Aorta (tissue), 5 donors: ENCODE data around the gene CACNB3. TPM values are rescaled to one million over a fixed set of nuclear protein-coding genes. Genes with fewer than 3 reads are reported as not detected.
A peak's percentile ranks its signal among the peaks of the same experiment; 100 is the strongest.
"Not testable (repeated sequence)": the region's sequence is repeated elsewhere in the genome, so short reads cannot be mapped to it uniquely, and the experiment has no call there.

Experiments used
- ATAC-seq: fragments of 200-7000 bp; cut with Tn5 transposase; one replicate; pipeline ENCODE4 v1.9.1; 2022; ENCODE audit warnings: moderate library complexity; ENCODE audit not compliant: low FRiP score
- DNase-seq, 2 donors: peaks; one replicate each; pipeline ENCODE4 v3.0.0-alpha.2; 2020
- H3K27ac ChIP-seq, 2 donors: one replicate each; pipeline ENCODE4 v1.5.1; 2013; ENCODE audit warnings: low read length in 2 of 2, mild to moderate bottlenecking in 2 of 2, moderate library complexity in 2 of 2, control low read depth in 1 of 2, inconsistent platforms in 1 of 2, low read depth in 1 of 2
- H3K27me3 ChIP-seq, 2 donors: one replicate each; pipeline ENCODE4 v1.6.1; 2013; ENCODE audit warnings: control low read depth in 1 of 2, low read length in 1 of 2, mild to moderate bottlenecking in 1 of 2, moderate library complexity in 1 of 2; ENCODE audit not compliant: insufficient read depth in 2 of 2, control insufficient read depth in 1 of 2
- H3K36me3 ChIP-seq, 2 donors: one replicate each; pipeline ENCODE4 v1.6.1; 2013; ENCODE audit warnings: control low read depth in 1 of 2, low read length in 1 of 2, mild to moderate bottlenecking in 1 of 2; ENCODE audit not compliant: insufficient read depth in 2 of 2, control insufficient read depth in 1 of 2
- H3K4me1 ChIP-seq, 2 donors: one replicate each; pipeline ENCODE4 v1.6.1; 2013; ENCODE audit warnings: low read length in 2 of 2, control low read depth in 1 of 2, mild to moderate bottlenecking in 1 of 2, moderate library complexity in 1 of 2; ENCODE audit not compliant: insufficient read depth in 2 of 2, control insufficient read depth in 1 of 2
- H3K4me3 ChIP-seq, 2 donors: one replicate each; pipeline ENCODE4 v1.5.1; 2013; ENCODE audit warnings: low read length in 2 of 2, control low read depth in 1 of 2, mild to moderate bottlenecking in 1 of 2
- H3K9me3 ChIP-seq: one replicate; pipeline ENCODE4 v1.6.1; 2013; ENCODE audit warnings: mild to moderate bottlenecking, low read length; ENCODE audit not compliant: control insufficient read depth
- WGBS, 2 donors: extraction: QIAGEN DNeasy Blood & Tissue Kit; methylation state at CpG; one replicate each; pipeline ENCODE4 v1.1.7; 2013; 5-methylcytosine and 5-hydroxymethylcytosine counted together
- intact Hi-C, 2 donors: fragments of 100-400 bp; cut with DNase I; formaldehyde crosslinking; loops; one replicate each; pipeline versions ENCODE4 v1.14.2 to v1.15.0; 2022
- polyA plus RNA-seq, 2 donors: library from polyadenylated mRNA; stranded (reverse); fragments of 200-250 nt; gene quantifications; one replicate each; pipeline ENCODE4 v1.2.3, GENCODE V29; 2013
- total RNA-seq, 2 donors: library from RNA; stranded (reverse); fragmentation: NEBNext Ultra II Directional; extraction: Animal tissue kit (Norgen Biotek cat#: 25700); gene quantifications; one replicate each; pipeline ENCODE4 v1.2.1, GENCODE V29; 2021
- donor health status: healthy with polysubstance abuse.
- donor health status: Bipolar disorder and iron deficiency.
- donor health status: DM: no; HTN: no; CAD: no.
- donor health status: DM: no; HTN: no; CAD: no.
- donor health status: DM: yes; HTN: yes; CAD: no.

The CACNB3 gene
- total and polyA plus RNA-seq, 4 donors, result 7.3 to 39.3 (median 25.6) TPM

- no peaks in the 10 kb centered on the region for H3K4me1 ChIP-seq
- 75 to 80% methylated on average over 16 of the region's 16 CpGs for WGBS, 2 donors
- no peak overlapping the region for H3K27ac ChIP-seq
- DNase-seq (no peak), ATAC-seq (no peak)
- intact Hi-C loops, result no loop called here
- H3K9me3 ChIP-seq, result no peaks in the 10 kb centered on the region
- peaks cover 13 to 18% of the 10 kb centered on the region in 2 donors for H3K36me3 ChIP-seq
- H3K4me3 ChIP-seq, result no peak overlapping the region
- no peaks in the 10 kb centered on the region for H3K27me3 ChIP-seq
Observed at GRCh38 chr12:48828841-48829575, 10.7 kb downstream of the CACNB3 start.

GRCh38 chr12:48831257-48831656 is 13.0 kb downstream of the CACNB3 start:
- Histone ChIP-seq H3K4me1 (no peaks in the 10 kb centered on the region), H3K36me3 (peaks cover 13 to 21% of the 10 kb centered on the region in 2 donors), H3K9me3 (no peaks in the 10 kb centered on the region), H3K4me3 (no peak overlapping the region), H3K27ac (no peak overlapping the region), H3K27me3 (no peaks in the 10 kb centered on the region)
- no peak for ATAC-seq
- intact Hi-C loops, result no loop called here
- 78 to 84% methylated on average over 6 of the region's 6 CpGs for WGBS, 2 donors
- no peak for DNase-seq

- no peaks in the 10 kb centered on the region for H3K27me3 ChIP-seq
- H3K4me1 ChIP-seq, result no peaks in the 10 kb centered on the region
- no peak overlapping the region for H3K27ac ChIP-seq
- no peak overlapping the region for H3K4me3 ChIP-seq
- intact Hi-C loops, result no loop called here
- DNase-seq (no peak), ATAC-seq (no peak)
- 81 to 83% methylated on average over 12 of the region's 12 CpGs for WGBS, 2 donors
- no peaks in the 10 kb centered on the region for H3K9me3 ChIP-seq
- peaks cover 21 to 32% of the 10 kb centered on the region in 2 donors for H3K36me3 ChIP-seq
Observed at GRCh38 chr12:48832321-48833060, 14.2 kb downstream of the CACNB3 start.

- DNase-seq (no peak), ATAC-seq (no peak)
- H3K36me3 ChIP-seq, result peaks cover 16 to 28% of the 10 kb centered on the region in 2 donors
- WGBS, 2 donors, result 85% methylated on average over 4 of the region's 4 CpGs
- H3K4me3 ChIP-seq, result no peak overlapping the region
- intact Hi-C loops, result no loop called here
- no peaks in the 10 kb centered on the region for H3K4me1 ChIP-seq
- H3K9me3 ChIP-seq, result no peaks in the 10 kb centered on the region
- no peak overlapping the region for H3K27ac ChIP-seq
- H3K27me3 ChIP-seq, result no peaks in the 10 kb centered on the region
Observed at GRCh38 chr12:48838048-48838447, 19.8 kb downstream of the CACNB3 start.

- 89 to 92% methylated on average over 17 to 29 of the region's 29 CpGs for WGBS, 2 donors
- intact Hi-C loops, result not testable (repeated sequence)
Observed at GRCh38 chr12:48842021-48842420, 23.7 kb downstream of the CACNB3 start.

GRCh38 chr12:48851883-48852733 is 33.8 kb downstream of the CACNB3 start, which contains the start of gene DDX23:
Gene DDX23, minus strand, starts transcription at chr12:48852163. Its CDS starts 6,381 bp downstream, at chr12:48845782.
- Histone ChIP-seq H3K4me3 (peak within 1 kb of the TSS; percentile 81 to 83), H3K4me1 (no peaks in the 10 kb centered on the region), H3K9me3 (no peaks in the 10 kb centered on the region), H3K36me3 (no peaks in the 10 kb centered on the region), H3K27ac (peak within 1 kb of the TSS in 1 of 2 donors; percentile 82), H3K27me3 (no peaks in the 10 kb centered on the region)
- DNase-seq (peak; percentile 96 to 97), ATAC-seq (peak; percentile 99)
- 0% methylated on average over 53 of the region's 53 CpGs for WGBS, 2 donors
- intact Hi-C loops, result loop anchor here (2.0 to 10.0 kb wide), 5 partner anchors 39 to 143 kb away; partner anchors contain the start of gene DDN (in 1 of the 2)

More at GRCh38 chr12:48842021-48842420, 23.7 kb downstream of the CACNB3 start:
- not testable (repeated sequence) for DNase-seq, H3K27me3 ChIP-seq, ATAC-seq, H3K27ac ChIP-seq, H3K4me3 ChIP-seq, H3K9me3 ChIP-seq, H3K4me1 ChIP-seq
- H3K36me3 ChIP-seq, result peaks cover 10 to 18% of the 10 kb centered on the region in 2 donors

- intact Hi-C loops, result loop anchor here (1.0 to 10.0 kb wide), 6 partner anchors 37 to 142 kb away; partner anchors contain the start of gene DDN (in 1 of the 2)
- WGBS, 2 donors, result 0 to 2% methylated on average over 11 of the region's 11 CpGs
Observed at GRCh38 chr12:48852734-48853688, 34.7 kb downstream of the CACNB3 start.

More at GRCh38 chr12:48852734-48853688, 34.7 kb downstream of the CACNB3 start:
- ATAC-seq, result peak; percentile 87
- H3K27ac ChIP-seq, result peak overlapping the region in 1 of 2 donors; percentile 82
- DNase-seq, result peak; percentile 87 to 90
- H3K27me3 ChIP-seq, result no peaks in the 10 kb centered on the region
- no peaks in the 10 kb centered on the region for H3K4me1 ChIP-seq
- H3K4me3 ChIP-seq, result peak overlapping the region in 1 of 2 donors; percentile 14
- H3K36me3 ChIP-seq, result no peaks in the 10 kb centered on the region
- no peaks in the 10 kb centered on the region for H3K9me3 ChIP-seq
